Keratinocyte (primary cell): ENCODE data around the gene C15orf39. TPM values are rescaled to one million over a fixed set of nuclear protein-coding genes. Genes with fewer than 3 reads are reported as not detected.

Experiments
- DNase-seq: peaks from one replicate; pipeline ENCODE4 v3.0.0-alpha.2; 2011; ENCODE audit warnings: low read depth, missing footprints, low spot score
- FAIRE-seq: peaks from 2 replicates; lab custom pipeline; 2011; peaks lifted over from hg19 to GRCh38; lab: Jason Lieb, UNC
- H2AFZ ChIP-seq: 2 replicates; pipeline ENCODE4 v1.6.0; 2012; ENCODE audit warnings: low read length, control low read depth, inconsistent platforms; ENCODE audit not compliant: control insufficient read depth
- H3K27ac ChIP-seq: 2 replicates; pipeline ENCODE4 v1.5.1; 2011; ENCODE audit warnings: low read length; ENCODE audit not compliant: control insufficient read depth, insufficient read depth
- H3K27me3 ChIP-seq: 3 replicates; pipeline ENCODE4 v1.6.0; 2011; ENCODE audit warnings: low read length; ENCODE audit not compliant: control insufficient read depth, insufficient read depth; ENCODE audit errors: extremely low read depth
- H3K36me3 ChIP-seq, 2 experiments: 2 replicates in 1 of 2; 3 replicates in 1 of 2; pipeline ENCODE4 v1.5.1; 2011; ENCODE audit warnings: low read length in 2 of 2, mild to moderate bottlenecking in 1 of 2; ENCODE audit not compliant: control insufficient read depth in 2 of 2, insufficient read depth in 2 of 2; ENCODE audit errors: extremely low read depth in 1 of 2
- H3K4me1 ChIP-seq: 3 replicates; pipeline ENCODE4 v1.5.1; 2011; ENCODE audit warnings: low read length; ENCODE audit not compliant: control insufficient read depth, insufficient read depth; ENCODE audit errors: extremely low read depth
- H3K4me2 ChIP-seq: 3 replicates; pipeline ENCODE4 v1.6.0; 2011; ENCODE audit warnings: low read depth, low read length; ENCODE audit not compliant: control insufficient read depth, insufficient read depth; ENCODE audit errors: extremely low read depth
- H3K4me3 ChIP-seq, 3 experiments: fragments of 200-600 bp in 1 of 3; sonication (generic) in 1 of 3; 2 replicates in 2 of 3; 3 replicates in 1 of 3; pipeline ENCODE4 v1.5.1; 2011 to 2016; ENCODE audit warnings: low read length in 3 of 3, mild to moderate bottlenecking in 3 of 3, control low read depth in 2 of 3, inconsistent platforms in 1 of 3, low read depth in 1 of 3, mixed read lengths in 1 of 3, mixed run types in 1 of 3, moderate library complexity in 1 of 3; ENCODE audit not compliant: control insufficient read depth in 2 of 3, insufficient read depth in 2 of 3; ENCODE audit errors: extremely low read depth in 1 of 3
- H3K79me2 ChIP-seq: 2 replicates; pipeline ENCODE4 v1.6.0; 2012; ENCODE audit warnings: low read length; ENCODE audit not compliant: control insufficient read depth, insufficient read depth
- H3K9ac ChIP-seq: 3 replicates; pipeline ENCODE4 v1.6.0; 2011; ENCODE audit warnings: low read length; ENCODE audit not compliant: control insufficient read depth, insufficient read depth; ENCODE audit errors: extremely low read depth
- H3K9me1 ChIP-seq: 3 replicates; pipeline ENCODE4 v1.6.0; 2011; ENCODE audit warnings: low read length; ENCODE audit not compliant: control insufficient read depth, insufficient read depth; ENCODE audit errors: extremely low read depth
- H3K9me3 ChIP-seq: 2 replicates; pipeline ENCODE4 v1.5.1; 2012; ENCODE audit warnings: low read depth, low read length; ENCODE audit not compliant: control insufficient read depth
- H4K20me1 ChIP-seq: 3 replicates; pipeline ENCODE4 v1.6.0; 2011; ENCODE audit warnings: low read length; ENCODE audit not compliant: control insufficient read depth, insufficient read depth; ENCODE audit errors: extremely low read depth
- CTCF ChIP-seq, 3 experiments: IDR thresholded peaks in 1 of 3; conservative IDR thresholded peaks in 1 of 3; optimal IDR thresholded peaks in 1 of 3; 2 replicates in 2 of 3; 3 replicates in 1 of 3; pipeline versions ENCODE3 to v1.5.1; 2011; ENCODE audit warnings: low read length in 3 of 3, mild to moderate bottlenecking in 3 of 3, moderate library complexity in 2 of 3, control low read depth in 1 of 3, inconsistent platforms in 1 of 3; ENCODE audit not compliant: insufficient read depth in 2 of 3; ENCODE audit errors: extremely low read depth in 1 of 3
- EZH2 ChIP-seq: IDR thresholded peaks from one replicate; pipeline ENCODE4 v1.6.1; 2012; ENCODE audit warnings: inconsistent platforms, mild to moderate bottlenecking, low read length, moderate library complexity
- dilution Hi-C: fragments of 300-500 bp; cut with MboI; formaldehyde crosslinking; loops from one replicate; pipeline ENCODE4 v1.7.0; 2020; ENCODE audit warnings: low sequenced_read_pairs; ENCODE audit not compliant: extremely low pct_ligation_motif_present
- polyA plus RNA-seq, 5 experiments: library from polyadenylated mRNA; depleted of rRNA in 3 of 5; stranded (reverse) in 3 of 5; stranded (forward) in 1 of 5; unstranded in 1 of 5; fragments of >200 nt; gene quantifications; 1 replicate in 1 of 5; 2 replicates in 3 of 5; 3 replicates in 1 of 5; pipeline versions ENCODE4 v1.2.1 to v1.2.3, GENCODE V29; 2011 to 2012; ENCODE audit warnings: missing spikeins in 2 of 5, low read depth in 1 of 5, low replicate concordance in 1 of 5

The C15orf39 gene
- polyA plus RNA-seq, 1 donor (not counting 4 experiments of a cell fraction or from before 2014, with no cell fraction given), result 1.8 TPM

GRCh38 chr15:75161106-75161916 lies 40.4 kb upstream of the C15orf39 start:
- DNase-seq (no peak), FAIRE-seq (no peak)
- Histone ChIP-seq H3K27me3 (no peaks in the 10 kb centered on the region), H3K9ac (no peak overlapping the region), H3K4me1 (peaks cover 2% of the 10 kb centered on the region), H3K9me1 (no peaks in the 10 kb centered on the region), H4K20me1 (no peaks in the 10 kb centered on the region), H2AFZ (no peak overlapping the region), H3K9me3 (no peaks in the 10 kb centered on the region), H3K36me3 (no peaks in the 10 kb centered on the region), H3K4me3 (no peak overlapping the region), H3K4me2 (no peak overlapping the region), H3K27ac (no peak overlapping the region), H3K79me2 (no peaks in the 10 kb centered on the region)
- dilution Hi-C loops, result no loop called here
- TF ChIP-seq CTCF (optimal IDR thresholded peaks at IDR 0.05 in 1 of 3, IDR thresholded peaks at IDR 0.05 in 1 of 3, conservative IDR thresholded peaks at IDR 0.05 in 1 of 3; ENCODE audit: extremely low read depth in 1 of 3, insufficient read depth in 2 of 3, low read length in 3 of 3) (no peak), EZH2 (no peak)

- no peak overlapping the region for H3K27ac ChIP-seq
- H3K4me2 ChIP-seq, result no peak overlapping the region
- no peaks in the 10 kb centered on the region for H4K20me1 ChIP-seq
- no peak overlapping the region for H2AFZ ChIP-seq
- DNase-seq (no peak), FAIRE-seq (no peak)
- H3K36me3 ChIP-seq, result no peaks in the 10 kb centered on the region
- dilution Hi-C loops, result no loop called here
- H3K4me1 ChIP-seq, result no peaks in the 10 kb centered on the region
- H3K4me3 ChIP-seq, result no peak overlapping the region
- TF ChIP-seq CTCF (optimal IDR thresholded peaks at IDR 0.05 in 1 of 3, IDR thresholded peaks at IDR 0.05 in 1 of 3, conservative IDR thresholded peaks at IDR 0.05 in 1 of 3; ENCODE audit: extremely low read depth in 1 of 3, insufficient read depth in 2 of 3, low read length in 3 of 3) (no peak), EZH2 (no peak)
- no peaks in the 10 kb centered on the region for H3K9me1 ChIP-seq
- H3K9ac ChIP-seq, result no peak overlapping the region
- no peaks in the 10 kb centered on the region for H3K9me3 ChIP-seq
- H3K27me3 ChIP-seq, result no peaks in the 10 kb centered on the region
- H3K79me2 ChIP-seq, result no peaks in the 10 kb centered on the region
These were observed 39.7 kb upstream of the C15orf39 start for GRCh38 chr15:75161917-75162414.
